Uterus (tissue), 4 donors: ENCODE results near the gene RAB3GAP1. TPM values are rescaled to one million over a fixed set of nuclear protein-coding genes. Genes with fewer than 3 reads are reported as not detected.

Source experiments
- DNase-seq, 2 donors: peaks; one replicate each; pipeline ENCODE4 v3.0.0-alpha.2; 2019 to 2020
- H3K27ac ChIP-seq, 2 donors: fragments of 200-600 bp; sonication (generic); 1 replicate in 1 of 2; 2 replicates in 1 of 2; pipeline ENCODE4 v1.5.1; 2016 to 2018
- H3K27me3 ChIP-seq, 2 donors: fragments of 200-600 bp; sonication (generic); one replicate each; pipeline ENCODE4 v1.5.1; 2018 to 2019; ENCODE audit warnings: control low read depth in 1 of 2
- H3K36me3 ChIP-seq, 2 donors: fragments of 200-600 bp; sonication (generic); one replicate each; pipeline ENCODE4 v1.5.1; 2019; ENCODE audit warnings: control low read depth in 1 of 2
- H3K4me1 ChIP-seq, 2 donors: fragments of 200-600 bp; sonication (generic); one replicate each; pipeline ENCODE4 v1.5.1; 2018 to 2019; ENCODE audit warnings: control low read depth in 1 of 2
- H3K4me3 ChIP-seq, 2 donors: fragments of 200-600 bp; sonication (generic); 1 replicate in 1 of 2; 2 replicates in 1 of 2; pipeline ENCODE4 v1.5.1; 2018 to 2019; ENCODE audit warnings: mild to moderate bottlenecking in 1 of 2
- H3K9me3 ChIP-seq, 2 donors: fragments of 200-600 bp; sonication (generic); one replicate each; pipeline ENCODE4 v1.5.1; 2019; ENCODE audit warnings: control low read depth in 1 of 2
- POLR2A ChIP-seq, 2 donors: fragments of 450-650 bp; IDR thresholded peaks; one replicate each; pipeline ENCODE4 v1.6.1; 2016; ENCODE audit warnings: antibody characterized with exemption in 2 of 2, mild to moderate bottlenecking in 1 of 2, moderate library complexity in 1 of 2
- intact Hi-C: fragments of 100-400 bp; cut with DNase I; formaldehyde crosslinking; loops from one replicate; pipeline ENCODE4 v1.15.1; 2023; ENCODE audit warnings: low total_unique reads
- total RNA-seq, 4 donors: library from RNA; depleted of rRNA in 3 of 4; stranded (reverse); fragments of >200 nt in 3 of 4; gene quantifications; one replicate each; pipeline versions ENCODE4 v1.1.0 to v1.2.4, GENCODE V29; 2014 to 2023
- TF ChIP-seq, protein P1 (sequence below), 4 experiments: fragments of 200-600 bp in 2 of 4; fragments of 450-650 bp in 2 of 4; sonication (generic) in 2 of 4; IDR thresholded peaks; one replicate each; pipeline ENCODE4 v1.5.1; 2016 to 2019; ENCODE audit warnings: antibody characterized with exemption in 4 of 4, mild to moderate bottlenecking in 2 of 4, moderate library complexity in 1 of 4
- donor health status: DM: yes; HTN: yes; CAD: no.

The RAB3GAP1 gene
- total RNA-seq, 4 donors from 2014 or later, result 15.6 to 105 (median 47.8) TPM

DNA sequence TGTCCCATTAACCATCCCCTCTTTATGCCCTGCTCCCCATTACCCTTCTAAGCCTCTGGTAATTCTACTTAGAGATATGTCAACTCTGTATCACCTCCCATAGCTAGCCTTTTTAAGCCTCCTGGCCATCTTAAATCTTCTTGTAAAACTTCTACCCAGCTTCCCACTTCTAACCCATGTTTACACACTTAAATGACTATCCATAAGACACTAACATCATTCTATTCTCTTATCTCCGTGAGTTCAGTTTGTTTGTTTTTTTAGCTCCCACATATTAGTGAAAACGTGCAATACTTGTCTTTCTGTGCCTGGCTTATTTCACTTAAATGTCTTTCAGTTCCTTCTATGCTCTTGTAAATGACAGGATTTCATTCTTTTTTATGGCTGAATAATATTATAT lies 42.4 kb downstream of the RAB3GAP1 start:
- DNase-seq, result no peak
- Histone ChIP-seq H3K4me1 (no peaks in the 10 kb centered on the region), H3K36me3 (no peaks in the 10 kb centered on the region), H3K27ac (no peak overlapping the region), H3K27me3 (no peaks in the 10 kb centered on the region), H3K4me3 (no peak overlapping the region), H3K9me3 (no peaks in the 10 kb centered on the region)
- TF ChIP-seq POLR2A (IDR thresholded peaks at IDR 0.05), result no peak
- intact Hi-C loops, result no loop called here

DNA sequence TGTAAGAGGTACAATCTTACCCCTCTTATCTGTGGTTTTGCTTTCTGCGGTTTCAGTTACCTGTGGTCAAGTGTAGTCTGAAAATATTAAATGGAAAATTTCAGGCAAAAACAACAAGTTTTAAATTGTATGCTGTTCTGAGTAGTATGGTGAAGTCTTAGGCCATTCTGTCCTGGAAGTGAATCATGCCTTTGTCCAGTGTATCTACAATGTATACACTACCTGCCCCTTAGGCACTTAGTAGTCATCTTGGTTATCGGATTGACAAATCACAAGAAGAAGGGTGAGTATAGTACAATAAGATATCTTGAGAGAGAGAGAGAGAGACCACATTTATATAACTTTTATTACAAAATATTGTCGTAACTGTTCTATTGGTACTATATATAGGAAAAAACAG lies 43.5 kb downstream of the RAB3GAP1 start:
- no peak for TF ChIP-seq POLR2A (IDR thresholded peaks at IDR 0.05)
- TF ChIP-seq, protein P1, sequence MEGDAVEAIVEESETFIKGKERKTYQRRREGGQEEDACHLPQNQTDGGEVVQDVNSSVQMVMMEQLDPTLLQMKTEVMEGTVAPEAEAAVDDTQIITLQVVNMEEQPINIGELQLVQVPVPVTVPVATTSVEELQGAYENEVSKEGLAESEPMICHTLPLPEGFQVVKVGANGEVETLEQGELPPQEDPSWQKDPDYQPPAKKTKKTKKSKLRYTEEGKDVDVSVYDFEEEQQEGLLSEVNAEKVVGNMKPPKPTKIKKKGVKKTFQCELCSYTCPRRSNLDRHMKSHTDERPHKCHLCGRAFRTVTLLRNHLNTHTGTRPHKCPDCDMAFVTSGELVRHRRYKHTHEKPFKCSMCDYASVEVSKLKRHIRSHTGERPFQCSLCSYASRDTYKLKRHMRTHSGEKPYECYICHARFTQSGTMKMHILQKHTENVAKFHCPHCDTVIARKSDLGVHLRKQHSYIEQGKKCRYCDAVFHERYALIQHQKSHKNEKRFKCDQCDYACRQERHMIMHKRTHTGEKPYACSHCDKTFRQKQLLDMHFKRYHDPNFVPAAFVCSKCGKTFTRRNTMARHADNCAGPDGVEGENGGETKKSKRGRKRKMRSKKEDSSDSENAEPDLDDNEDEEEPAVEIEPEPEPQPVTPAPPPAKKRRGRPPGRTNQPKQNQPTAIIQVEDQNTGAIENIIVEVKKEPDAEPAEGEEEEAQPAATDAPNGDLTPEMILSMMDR (IDR thresholded peaks at IDR 0.05), result no peak
- no peaks in the 10 kb centered on the region for H3K4me1 ChIP-seq
- no peak for DNase-seq
- intact Hi-C loops, result no loop called here
- H3K27ac ChIP-seq, result no peak overlapping the region
- H3K4me3 ChIP-seq, result no peak overlapping the region
- H3K27me3 ChIP-seq, result no peaks in the 10 kb centered on the region
- H3K36me3 ChIP-seq, result no peaks in the 10 kb centered on the region
- H3K9me3 ChIP-seq, result no peaks in the 10 kb centered on the region

DNA sequence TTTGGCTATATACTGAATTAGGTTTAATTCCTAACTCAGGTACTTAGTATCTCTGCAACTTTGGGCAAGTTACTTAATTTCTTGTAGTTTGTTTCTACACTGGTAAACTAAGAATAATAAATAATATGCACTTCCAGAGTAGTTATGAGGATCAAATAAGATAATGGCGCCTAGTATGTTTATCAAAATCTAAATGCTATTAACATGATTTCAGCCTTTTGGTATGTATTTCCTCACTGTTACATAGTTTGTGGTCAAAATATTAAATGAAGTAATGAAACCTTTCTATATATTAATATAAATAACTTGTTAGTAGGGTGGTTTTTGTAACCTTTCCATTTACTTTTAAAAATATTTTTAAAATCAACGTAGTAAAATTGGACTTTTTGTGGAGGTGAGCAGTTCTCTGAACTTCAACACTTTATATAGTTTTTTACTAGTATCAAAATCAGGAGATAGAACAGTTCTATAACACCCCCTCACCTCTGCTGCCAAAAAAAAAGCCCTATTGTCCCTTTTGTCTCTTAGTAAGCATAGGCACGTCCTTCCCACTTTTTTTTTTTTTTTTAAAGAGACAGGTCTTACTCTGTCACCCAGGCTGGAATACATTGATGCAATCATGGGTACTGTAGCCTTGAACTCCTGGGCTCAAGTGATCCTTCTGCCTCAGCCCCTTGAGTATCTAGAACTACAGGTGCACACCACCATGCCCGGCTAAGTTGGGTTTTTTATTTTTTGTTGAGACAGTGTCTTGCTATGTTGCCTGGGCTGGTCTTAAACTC lies 44.8 kb downstream of the RAB3GAP1 start:
- Histone ChIP-seq H3K9me3 (no peaks in the 10 kb centered on the region), H3K36me3 (no peaks in the 10 kb centered on the region), H3K4me1 (no peaks in the 10 kb centered on the region), H3K4me3 (no peak overlapping the region), H3K27me3 (no peaks in the 10 kb centered on the region), H3K27ac (no peak overlapping the region)
- intact Hi-C loops, result no loop called here
- no peak for TF ChIP-seq POLR2A (IDR thresholded peaks at IDR 0.05)
- TF ChIP-seq, protein P1 (IDR thresholded peaks at IDR 0.05), result no peak
- no peak for DNase-seq

DNA sequence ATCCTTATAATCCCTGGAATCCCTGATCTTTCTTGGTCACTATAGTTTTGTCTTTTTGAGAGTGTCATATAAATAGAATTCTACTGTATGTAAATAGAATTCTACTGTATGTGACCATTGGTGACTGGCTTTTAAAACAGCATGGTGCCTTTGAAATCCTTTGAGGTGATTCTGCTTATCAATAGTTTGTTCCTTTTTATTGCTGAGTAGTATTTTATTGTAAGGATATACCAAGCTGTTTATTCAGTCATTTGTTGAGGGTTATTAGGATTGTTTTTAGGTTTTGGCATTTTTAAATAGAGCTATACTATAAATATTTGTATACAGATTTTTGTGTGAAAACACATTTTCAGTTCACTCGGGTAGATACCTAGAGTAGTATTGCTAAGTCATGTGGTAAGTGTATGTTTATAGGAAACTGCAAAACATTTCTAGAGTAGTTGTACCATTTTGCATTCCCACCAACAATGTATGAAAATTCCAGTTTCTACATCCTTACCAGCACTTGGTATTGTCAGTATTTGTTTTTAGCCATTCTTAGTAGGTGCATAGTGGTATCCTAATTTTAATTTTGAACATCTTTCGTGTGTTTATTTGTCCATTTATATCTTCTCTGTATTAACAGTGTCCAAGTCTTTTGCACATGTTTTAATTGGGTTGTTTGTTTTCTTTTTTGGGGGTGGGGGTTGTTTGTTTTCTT lies 45.6 kb downstream of the RAB3GAP1 start:
- TF ChIP-seq, protein P1 (IDR thresholded peaks at IDR 0.05), result no peak
- no peak for TF ChIP-seq POLR2A (IDR thresholded peaks at IDR 0.05)
- H3K27me3 ChIP-seq, result no peaks in the 10 kb centered on the region
- intact Hi-C loops, result no loop called here
- H3K27ac ChIP-seq, result no peak overlapping the region
- H3K36me3 ChIP-seq, result no peaks in the 10 kb centered on the region
- no peaks in the 10 kb centered on the region for H3K9me3 ChIP-seq
- no peak for DNase-seq
- H3K4me3 ChIP-seq, result no peak overlapping the region
- H3K4me1 ChIP-seq, result no peaks in the 10 kb centered on the region

DNA sequence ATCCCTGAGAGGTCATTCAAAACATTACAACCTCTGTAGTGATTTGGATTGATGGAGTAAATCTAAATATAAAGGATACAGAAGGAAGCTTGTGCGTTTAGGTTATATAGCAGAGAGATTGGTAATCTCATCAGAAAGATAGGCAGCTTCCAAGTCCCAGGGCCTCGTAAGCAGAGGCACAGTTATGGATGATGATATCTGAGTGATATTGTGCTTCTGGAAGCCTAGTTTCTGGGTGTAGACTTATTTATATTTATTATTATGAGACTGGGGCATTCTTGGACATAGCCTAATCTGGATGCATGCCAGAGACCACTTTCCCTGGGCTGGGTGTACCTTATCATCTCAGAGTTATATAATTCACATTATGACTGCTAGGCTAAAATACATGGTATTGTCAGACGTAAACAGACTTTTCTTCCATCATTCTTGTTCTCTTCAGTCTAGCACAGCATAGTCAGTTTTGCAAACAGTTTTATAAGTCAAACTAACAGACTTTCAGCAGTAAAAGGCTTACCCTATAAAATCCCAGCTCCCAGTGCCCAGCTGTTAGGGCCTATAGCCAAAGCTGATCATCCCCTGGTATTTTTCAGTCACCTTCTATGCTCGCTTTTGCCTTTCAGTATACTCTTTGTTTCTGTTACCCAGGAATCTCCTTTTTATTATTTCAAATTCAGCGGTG lies 47.9 kb downstream of the RAB3GAP1 start:
- H3K27ac ChIP-seq, result no peak overlapping the region
- DNase-seq, result no peak
- intact Hi-C loops, result no loop called here
- H3K27me3 ChIP-seq, result no peaks in the 10 kb centered on the region
- no peak overlapping the region for H3K4me3 ChIP-seq
- TF ChIP-seq, protein P1 (IDR thresholded peaks at IDR 0.05), result no peak
- no peak for TF ChIP-seq POLR2A (IDR thresholded peaks at IDR 0.05)
- no peaks in the 10 kb centered on the region for H3K4me1 ChIP-seq
- no peaks in the 10 kb centered on the region for H3K36me3 ChIP-seq
- no peaks in the 10 kb centered on the region for H3K9me3 ChIP-seq
